ENCODE measurements around the gene F7. TPM values are rescaled to one million over a fixed set of nuclear protein-coding genes. Genes with fewer than 3 reads are reported as not detected.

F7 gene
- total and polyA plus RNA-seq, 4 donors = 0.08 to 0.69 TPM; not detected in 2

- Histone ChIP-seq H3K9me3 (ENCODE audit: control insufficient read depth, low read length) (no peaks in the 10 kb centered on the region), H3K27ac (ENCODE audit: low read depth in 1 of 2, low read length in 2 of 2) (no peak overlapping the region), H3K4me1 (ENCODE audit: control insufficient read depth in 1 of 2, insufficient read depth in 2 of 2, low read length in 2 of 2) (no peaks in the 10 kb centered on the region), H3K36me3 (ENCODE audit: control insufficient read depth in 1 of 2, insufficient read depth in 2 of 2, low read length in 1 of 2) (no peaks in the 10 kb centered on the region), H3K27me3 (ENCODE audit: control insufficient read depth in 1 of 2, insufficient read depth in 2 of 2, low read length in 1 of 2) (no peaks in the 10 kb centered on the region), H3K4me3 (ENCODE audit: low read length in 2 of 2) (no peak overlapping the region)
- intact Hi-C loops (cut with DNase I) = no loop called here
- 50 to 57% methylated on average over 18 of the region's 18 CpGs for WGBS, 2 donors
- peak in 1 of 2 donors; percentile 50 for DNase-seq
- no peak for ATAC-seq (ENCODE audit: low FRiP score)
These were observed 22.1 kb upstream of the F7 start for GRCh38 chr13:113083402-113084061.

- no peaks in the 10 kb centered on the region for H3K27me3 ChIP-seq (ENCODE audit: control insufficient read depth in 1 of 2, insufficient read depth in 2 of 2, low read length in 1 of 2)
- H3K4me3 ChIP-seq (ENCODE audit: low read length in 2 of 2) = no peak overlapping the region
- H3K9me3 ChIP-seq (ENCODE audit: control insufficient read depth, low read length) = no peaks in the 10 kb centered on the region
- WGBS, 2 donors = 93 to 94% methylated on average over 25 of the region's 25 CpGs
- no peak for ATAC-seq (ENCODE audit: low FRiP score)
- no peak overlapping the region for H3K27ac ChIP-seq (ENCODE audit: low read depth in 1 of 2, low read length in 2 of 2)
- peak in 1 of 2 donors; percentile 9 for DNase-seq
- no peaks in the 10 kb centered on the region for H3K4me1 ChIP-seq (ENCODE audit: control insufficient read depth in 1 of 2, insufficient read depth in 2 of 2, low read length in 2 of 2)
- no peaks in the 10 kb centered on the region for H3K36me3 ChIP-seq (ENCODE audit: control insufficient read depth in 1 of 2, insufficient read depth in 2 of 2, low read length in 1 of 2)
- intact Hi-C loops (cut with DNase I) = no loop called here
These were observed 21.3 kb upstream of the F7 start for GRCh38 chr13:113084094-113084942.

GRCh38 chr13:113084943-113085540, 20.5 kb upstream of the F7 start:
- no peaks in the 10 kb centered on the region for H3K36me3 ChIP-seq (ENCODE audit: control insufficient read depth in 1 of 2, insufficient read depth in 2 of 2, low read length in 1 of 2)
- no peak overlapping the region for H3K4me3 ChIP-seq (ENCODE audit: low read length in 2 of 2)
- WGBS, 2 donors = 83 to 84% methylated on average over 24 of the region's 24 CpGs
- H3K9me3 ChIP-seq (ENCODE audit: control insufficient read depth, low read length) = no peaks in the 10 kb centered on the region
- ATAC-seq (ENCODE audit: low FRiP score) = no peak
- H3K27ac ChIP-seq (ENCODE audit: low read depth in 1 of 2, low read length in 2 of 2) = no peak overlapping the region
- H3K4me1 ChIP-seq (ENCODE audit: control insufficient read depth in 1 of 2, insufficient read depth in 2 of 2, low read length in 2 of 2) = no peaks in the 10 kb centered on the region
- no peaks in the 10 kb centered on the region for H3K27me3 ChIP-seq (ENCODE audit: control insufficient read depth in 1 of 2, insufficient read depth in 2 of 2, low read length in 1 of 2)
- intact Hi-C loops (cut with DNase I) = no loop called here
- peak; percentile 44 to 64 for DNase-seq

GRCh38 chr13:113086031-113086750, 19.4 kb upstream of the F7 start:
- Histone ChIP-seq H3K36me3 (ENCODE audit: control insufficient read depth in 1 of 2, insufficient read depth in 2 of 2, low read length in 1 of 2) (no peaks in the 10 kb centered on the region), H3K4me3 (ENCODE audit: low read length in 2 of 2) (no peak overlapping the region), H3K9me3 (ENCODE audit: control insufficient read depth, low read length) (no peaks in the 10 kb centered on the region), H3K27ac (ENCODE audit: low read depth in 1 of 2, low read length in 2 of 2) (no peak overlapping the region), H3K4me1 (ENCODE audit: control insufficient read depth in 1 of 2, insufficient read depth in 2 of 2, low read length in 2 of 2) (no peaks in the 10 kb centered on the region), H3K27me3 (ENCODE audit: control insufficient read depth in 1 of 2, insufficient read depth in 2 of 2, low read length in 1 of 2) (no peaks in the 10 kb centered on the region)
- peak; percentile 43 to 68 for DNase-seq
- intact Hi-C loops (cut with DNase I) = no loop called here
- ATAC-seq (ENCODE audit: low FRiP score) = no peak
- 76 to 85% methylated on average over 32 of the region's 32 CpGs for WGBS, 2 donors

GRCh38 chr13:113086991-113087922, 18.3 kb upstream of the F7 start:
- Histone ChIP-seq H3K9me3 (ENCODE audit: control insufficient read depth, low read length) (no peaks in the 10 kb centered on the region), H3K4me3 (ENCODE audit: low read length in 2 of 2) (no peak overlapping the region), H3K27ac (ENCODE audit: low read depth in 1 of 2, low read length in 2 of 2) (no peak overlapping the region), H3K4me1 (ENCODE audit: control insufficient read depth in 1 of 2, insufficient read depth in 2 of 2, low read length in 2 of 2) (no peaks in the 10 kb centered on the region), H3K36me3 (ENCODE audit: control insufficient read depth in 1 of 2, insufficient read depth in 2 of 2, low read length in 1 of 2) (no peaks in the 10 kb centered on the region), H3K27me3 (ENCODE audit: control insufficient read depth in 1 of 2, insufficient read depth in 2 of 2, low read length in 1 of 2) (no peaks in the 10 kb centered on the region)
- WGBS, 2 donors = 89 to 90% methylated on average over 39 of the region's 39 CpGs
- DNase-seq (peak; percentile 28 to 72), ATAC-seq (ENCODE audit: low FRiP score) (no peak)
- intact Hi-C loops (cut with DNase I) = no loop called here

- no peaks in the 10 kb centered on the region for H3K4me1 ChIP-seq (ENCODE audit: control insufficient read depth in 1 of 2, insufficient read depth in 2 of 2, low read length in 2 of 2)
- no peak overlapping the region for H3K27ac ChIP-seq (ENCODE audit: low read depth in 1 of 2, low read length in 2 of 2)
- H3K9me3 ChIP-seq (ENCODE audit: control insufficient read depth, low read length) = no peaks in the 10 kb centered on the region
- ATAC-seq (ENCODE audit: low FRiP score) (no peak), DNase-seq (peak; percentile 33 to 64)
- intact Hi-C loops (cut with DNase I) = no loop called here
- 90 to 91% methylated on average over 40 of the region's 40 CpGs for WGBS, 2 donors
- no peaks in the 10 kb centered on the region for H3K36me3 ChIP-seq (ENCODE audit: control insufficient read depth in 1 of 2, insufficient read depth in 2 of 2, low read length in 1 of 2)
- no peaks in the 10 kb centered on the region for H3K27me3 ChIP-seq (ENCODE audit: control insufficient read depth in 1 of 2, insufficient read depth in 2 of 2, low read length in 1 of 2)
- no peak overlapping the region for H3K4me3 ChIP-seq (ENCODE audit: low read length in 2 of 2)
These were observed 17.5 kb upstream of the F7 start for GRCh38 chr13:113087923-113088690.

GRCh38 chr13:113088691-113089020, 16.9 kb upstream of the F7 start:
- Histone ChIP-seq H3K4me3 (ENCODE audit: low read length in 2 of 2) (no peak overlapping the region), H3K4me1 (ENCODE audit: control insufficient read depth in 1 of 2, insufficient read depth in 2 of 2, low read length in 2 of 2) (no peaks in the 10 kb centered on the region), H3K36me3 (ENCODE audit: control insufficient read depth in 1 of 2, insufficient read depth in 2 of 2, low read length in 1 of 2) (no peaks in the 10 kb centered on the region), H3K27me3 (ENCODE audit: control insufficient read depth in 1 of 2, insufficient read depth in 2 of 2, low read length in 1 of 2) (no peaks in the 10 kb centered on the region), H3K27ac (ENCODE audit: low read depth in 1 of 2, low read length in 2 of 2) (no peak overlapping the region), H3K9me3 (ENCODE audit: control insufficient read depth, low read length) (no peaks in the 10 kb centered on the region)
- no peak for ATAC-seq (ENCODE audit: low FRiP score)
- peak in 1 of 2 donors; percentile 57 for DNase-seq
- 87 to 89% methylated on average over 17 of the region's 17 CpGs for whole genome bisulfite sequencing, 2 donors
- intact Hi-C loops (cut with DNase I) = no loop called here

Measured in aorta (tissue), 5 donors.